PC-9 (cell line): ENCODE data around the gene NHLRC2. TPM values are rescaled to one million over a fixed set of nuclear protein-coding genes. Genes with fewer than 3 reads are reported as not detected.

Experiments
- BruUV-seq: library from RNA; stranded (reverse); fragments of 400-500 nt; replicated peaks from 2 replicates; lab custom pipeline; 2021; lab: Mats Ljungman, UMichigan
- CTCF ChIA-PET: fragments of 300-600 bp; sonication (Branson Sonifier 250); formaldehyde crosslinking; loops from one replicate; lab custom pipeline; 2022; ENCODE audit warnings: antibody characterized with exemption; lab: Charles Lee
- POLR2A ChIA-PET: fragments of 300-600 bp; sonication (Branson Sonifier 250); formaldehyde crosslinking; loops from one replicate; lab custom pipeline; 2022; ENCODE audit warnings: antibody characterized with exemption; ENCODE audit not compliant: unreplicated experiment; lab: Charles Lee
- DNase-seq, 2 experiments: peaks; one replicate each; pipeline versions ENCODE4 v3.0.0 to v3.0.0-alpha.2; 2015 to 2022; ENCODE audit warnings: mixed read lengths in 1 of 2
- H2AFZ ChIP-seq: fragments of 200-600 bp; sonication (generic); 2 replicates; pipeline ENCODE4 v1.8.1; 2017; ENCODE audit warnings: antibody characterized with exemption
- H3F3A ChIP-seq: fragments of 200-600 bp; sonication (generic); 2 replicates; pipeline ENCODE4 v1.8.1; 2017; ENCODE audit warnings: antibody characterized with exemption, mild to moderate bottlenecking, low read depth; ENCODE audit not compliant: insufficient read depth
- H3K27ac ChIP-seq: fragments of 200-600 bp; sonication (generic); 2 replicates; pipeline ENCODE4 v1.6.1; 2016; ENCODE audit warnings: mixed run types
- H3K27me3 ChIP-seq: fragments of 200-600 bp; sonication (generic); 2 replicates; pipeline ENCODE4 v1.6.1; 2016; ENCODE audit warnings: low read depth, mixed run types; ENCODE audit not compliant: insufficient read depth
- H3K36me3 ChIP-seq: fragments of 200-600 bp; sonication (generic); 2 replicates; pipeline ENCODE4 v1.6.1; 2016; ENCODE audit warnings: low read depth, mixed run types
- H3K4me1 ChIP-seq: fragments of 200-600 bp; sonication (generic); replicated peaks from 2 replicates; pipeline ENCODE4 v1.6.1; 2016; ENCODE audit warnings: mixed run types; ENCODE audit not compliant: insufficient read depth
- H3K4me2 ChIP-seq: fragments of 200-600 bp; sonication (generic); 2 replicates; pipeline ENCODE4 v1.6.1; 2017; ENCODE audit warnings: mixed run types
- H3K4me3 ChIP-seq: fragments of 200-600 bp; sonication (generic); 2 replicates; pipeline ENCODE4 v1.6.1; 2016; ENCODE audit warnings: mixed run types
- H3K79me2 ChIP-seq: fragments of 200-600 bp; sonication (generic); 2 replicates; pipeline ENCODE4 v1.6.1; 2017; ENCODE audit warnings: low read depth, mixed run types
- H3K9me2 ChIP-seq: fragments of 200-600 bp; sonication (generic); 2 replicates; pipeline ENCODE4 v1.8.1; 2017; ENCODE audit warnings: mild to moderate bottlenecking; ENCODE audit not compliant: insufficient read depth
- H3K9me3 ChIP-seq: fragments of 200-600 bp; sonication (generic); 2 replicates; pipeline ENCODE4 v1.8.1; 2016; ENCODE audit warnings: low read depth; ENCODE audit not compliant: insufficient read depth
- H4K20me1 ChIP-seq: fragments of 200-600 bp; sonication (generic); 2 replicates; pipeline ENCODE4 v1.8.1; 2017; ENCODE audit not compliant: insufficient read depth
- CTCF ChIP-seq: fragments of 200-600 bp; sonication (generic); conservative IDR thresholded peaks from 2 replicates; pipeline ENCODE4 v1.6.1; 2017; ENCODE audit warnings: mixed run types, antibody characterized with exemption, mild to moderate bottlenecking, moderate library complexity
- EZH2 ChIP-seq: fragments of 200-600 bp; sonication (generic); IDR thresholded peaks from 2 replicates; pipeline ENCODE4 v1.8.0; 2017; ENCODE audit warnings: antibody characterized with exemption, low read depth
- intact Hi-C: fragments of 100-400 bp; cut with micrococcal nuclease; formaldehyde crosslinking; loops from one replicate; pipeline ENCODE4 v1.10.0; 2022; ENCODE audit not compliant: unreplicated experiment
- total RNA-seq: library from RNA; stranded (reverse); gene quantifications from 2 replicates; pipeline ENCODE4 v1.2.3, GENCODE V29; 2021

Gene NHLRC2
- total RNA-seq, 1 experiment from 2014 or later = 22.8 TPM

- no TSS peak for BruUV-seq
- Histone ChIP-seq H3F3A (no peaks in the 10 kb centered on the region), H3K36me3 (no peaks in the 10 kb centered on the region; the same call in 1 of the 2 replicates), H3K9me2 (no peaks in the 10 kb centered on the region), H2AFZ (no peak overlapping the region), H3K27me3 (no peaks in the 10 kb centered on the region), H4K20me1 (no peaks in the 10 kb centered on the region), H3K4me1 (no peaks in the 10 kb centered on the region), H3K4me3 (no peak overlapping the region), H3K9me3 (no peaks in the 10 kb centered on the region), H3K27ac (no peak overlapping the region), H3K79me2 (no peaks in the 10 kb centered on the region), H3K4me2 (no peak overlapping the region)
- intact Hi-C loops = no loop called here
- ChIA-PET POLR2A (no interaction called here), CTCF (no interaction called here)
- DNase-seq = no peak
- no peak for TF ChIP-seq EZH2
- no peak for TF ChIP-seq CTCF
These were observed 53.8 kb downstream of the NHLRC2 start for GRCh38 chr10:113908236-113908635.

GRCh38 chr10:113911113-113911512 is 56.7 kb downstream of the NHLRC2 start:
- Histone ChIP-seq H3K4me3 (no peak overlapping the region), H3K79me2 (no peaks in the 10 kb centered on the region), H3K9me3 (no peaks in the 10 kb centered on the region), H3F3A (0 out of 2 replicates have a peak, but pooled peaks cover 4% of the 10 kb centered on the region), H2AFZ (no peak overlapping the region), H3K4me2 (no peak overlapping the region), H4K20me1 (no peaks in the 10 kb centered on the region), H3K4me1 (peaks cover 5% of the 10 kb centered on the region), H3K27me3 (no peaks in the 10 kb centered on the region), H3K9me2 (no peaks in the 10 kb centered on the region), H3K36me3 (no peaks in the 10 kb centered on the region), H3K27ac (no peak overlapping the region)
- CTCF ChIA-PET = no interaction called here
- no peak for DNase-seq
- intact Hi-C loops = no loop called here
- POLR2A ChIA-PET = no interaction called here
- BruUV-seq = no TSS peak
- TF ChIP-seq EZH2 (no peak), CTCF (no peak)

- H3F3A ChIP-seq = 0 out of 2 replicates have a peak, but pooled peaks cover 4% of the 10 kb centered on the region
- no peaks in the 10 kb centered on the region for H4K20me1 ChIP-seq
- no peaks in the 10 kb centered on the region for H3K9me2 ChIP-seq
- H3K36me3 ChIP-seq = no peaks in the 10 kb centered on the region
- no peaks in the 10 kb centered on the region for H3K27me3 ChIP-seq
- intact Hi-C loops = no loop called here
- H2AFZ ChIP-seq = no peak overlapping the region
- no peaks in the 10 kb centered on the region for H3K9me3 ChIP-seq
- no peak overlapping the region for H3K4me2 ChIP-seq
- H3K79me2 ChIP-seq = no peaks in the 10 kb centered on the region
- no peak for TF ChIP-seq EZH2
- no TSS peak for BruUV-seq
- no peak overlapping the region for H3K27ac ChIP-seq
- H3K4me3 ChIP-seq = no peak overlapping the region
- DNase-seq = no peak
- peaks cover 9% of the 10 kb centered on the region for H3K4me1 ChIP-seq
- ChIA-PET CTCF (no interaction called here), POLR2A (no interaction called here)
These were observed 57.4 kb downstream of the NHLRC2 start for GRCh38 chr10:113911839-113912238.

GRCh38 chr10:113912582-113912981 is 58.1 kb downstream of the NHLRC2 start:
- no TSS peak for BruUV-seq
- Histone ChIP-seq H3K4me1 (peaks cover 9% of the 10 kb centered on the region), H4K20me1 (no peaks in the 10 kb centered on the region), H3K27me3 (no peaks in the 10 kb centered on the region), H3K4me3 (no peak overlapping the region), H3K9me2 (no peaks in the 10 kb centered on the region), H3K27ac (no peak overlapping the region), H3F3A (0 out of 2 replicates have a peak, but pooled peaks cover 4% of the 10 kb centered on the region), H2AFZ (no peak overlapping the region), H3K36me3 (no peaks in the 10 kb centered on the region), H3K4me2 (no peak overlapping the region), H3K9me3 (no peaks in the 10 kb centered on the region), H3K79me2 (no peaks in the 10 kb centered on the region)
- ChIA-PET CTCF (no interaction called here), POLR2A (no interaction called here)
- TF ChIP-seq EZH2 (no peak), CTCF (no peak)
- no peak for DNase-seq
- intact Hi-C loops = no loop called here
